ENCODE measurements around the gene CKS2.

The CKS2 gene

DNA sequence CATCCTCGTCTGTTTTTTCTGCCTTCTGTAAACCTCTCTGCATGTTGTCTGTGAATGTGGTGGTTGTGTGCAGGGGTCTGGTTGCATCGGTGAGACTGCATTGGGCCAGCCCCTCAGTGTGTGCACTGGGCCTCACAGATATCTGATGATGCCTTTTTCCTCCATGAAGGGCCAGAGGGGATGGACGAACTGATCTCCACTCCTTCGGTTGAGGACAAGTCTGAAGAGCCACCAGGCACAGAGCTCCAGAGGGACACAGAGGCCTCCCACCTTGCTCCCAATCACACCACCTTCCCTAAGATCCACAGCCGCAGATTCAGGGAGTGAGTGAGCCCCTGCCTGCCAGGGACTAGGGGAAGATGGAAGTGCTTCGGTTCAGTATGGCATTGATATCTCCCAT is 38.6 kb downstream of the CKS2 start:
- peaks cover 74 to 84% of the 10 kb centered on the region in 2 donors for H3K36me3 ChIP-seq (ENCODE audit: control insufficient read depth in 2 of 2, insufficient read depth in 2 of 2, low read length in 2 of 2)
- no peak overlapping the region for H3K9ac ChIP-seq (ENCODE audit: low read length in 2 of 2)
- H3K9me3 ChIP-seq (ENCODE audit: control insufficient read depth in 2 of 2, low read length in 2 of 2): no peaks in the 10 kb centered on the region
- H3K27me3 ChIP-seq (ENCODE audit: control insufficient read depth in 1 of 2, insufficient read depth in 2 of 2, low read length in 2 of 2): no peaks in the 10 kb centered on the region
- no peak overlapping the region for H3K4me3 ChIP-seq (ENCODE audit: low read length in 2 of 2)
- no peaks in the 10 kb centered on the region for H3K4me1 ChIP-seq (ENCODE audit: control insufficient read depth, insufficient read depth, low read length)
- no peak overlapping the region for H3K27ac ChIP-seq (ENCODE audit: low read length)

DNA sequence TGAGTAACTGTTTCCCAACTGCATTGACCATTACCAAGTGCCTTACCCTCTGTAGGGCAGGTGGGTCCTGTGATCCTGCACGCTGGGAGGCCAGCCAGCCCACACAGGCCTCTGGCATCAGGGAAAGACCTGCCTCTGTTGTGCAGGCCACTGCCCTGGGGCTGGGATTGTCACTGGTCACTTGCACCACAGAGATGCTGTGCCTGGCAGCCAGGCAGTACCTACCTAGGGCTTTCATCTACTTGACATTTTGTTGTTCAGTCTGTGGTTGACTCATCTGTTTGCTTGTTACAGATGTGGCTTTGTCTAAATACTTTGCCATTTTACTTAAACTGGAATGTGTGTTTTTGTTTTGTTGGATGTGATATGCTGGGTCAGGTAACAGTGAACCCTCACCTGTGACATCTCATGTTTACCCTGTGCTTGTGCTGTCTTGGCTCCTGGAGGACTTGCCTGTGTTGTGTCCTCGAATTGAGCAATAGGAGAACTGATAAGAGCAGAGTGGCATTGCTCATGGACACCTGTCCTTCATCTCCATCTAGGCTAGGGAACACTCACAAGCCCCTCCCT is 40.1 kb downstream of the CKS2 start:
- no peaks in the 10 kb centered on the region for H3K9me3 ChIP-seq (ENCODE audit: control insufficient read depth in 2 of 2, low read length in 2 of 2)
- H3K27ac ChIP-seq (ENCODE audit: low read length): no peak overlapping the region
- H3K27me3 ChIP-seq (ENCODE audit: control insufficient read depth in 1 of 2, insufficient read depth in 2 of 2, low read length in 2 of 2): no peaks in the 10 kb centered on the region
- no peaks in the 10 kb centered on the region for H3K4me1 ChIP-seq (ENCODE audit: control insufficient read depth, insufficient read depth, low read length)
- no peak overlapping the region for H3K4me3 ChIP-seq (ENCODE audit: low read length in 2 of 2)
- H3K36me3 ChIP-seq (ENCODE audit: control insufficient read depth in 2 of 2, insufficient read depth in 2 of 2, low read length in 2 of 2): peaks cover 75 to 79% of the 10 kb centered on the region in 2 donors
- H3K9ac ChIP-seq (ENCODE audit: low read length in 2 of 2): no peak overlapping the region

DNA sequence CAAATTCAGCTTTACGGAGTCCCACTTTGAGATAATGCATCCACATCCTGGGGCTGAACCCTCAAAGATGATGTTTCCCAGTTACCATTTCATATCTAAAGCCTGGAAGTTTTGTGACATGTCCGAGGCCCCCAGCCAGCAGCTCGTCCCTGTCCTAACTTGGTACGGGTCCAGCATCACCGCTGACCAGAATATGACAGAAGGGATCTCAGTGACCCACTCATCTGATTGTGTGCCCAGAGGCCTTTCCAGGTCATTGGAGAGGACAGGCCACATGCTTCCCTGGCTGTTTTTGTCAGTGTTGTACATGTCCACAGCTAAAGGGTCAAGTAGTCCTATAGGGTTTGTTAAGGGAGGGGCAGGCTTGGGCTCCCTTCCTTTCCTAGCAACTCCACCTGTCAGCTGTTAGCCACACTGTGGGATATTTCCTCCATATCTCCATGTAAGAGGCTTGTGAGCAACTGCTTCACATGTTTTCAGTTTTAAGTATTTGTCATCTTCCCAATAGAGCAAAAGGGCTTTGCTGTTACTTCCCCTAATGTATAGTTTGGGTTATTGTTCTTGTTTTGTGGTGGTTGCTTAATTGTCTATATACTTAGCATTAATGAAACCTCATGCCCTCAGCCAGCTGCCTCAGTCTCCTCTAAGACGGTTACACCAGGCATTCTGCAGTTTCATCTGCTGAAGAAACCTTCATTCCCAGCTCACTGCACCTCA is 40.7 kb downstream of the CKS2 start:
- Histone ChIP-seq H3K4me3 (ENCODE audit: low read length in 2 of 2) (no peak overlapping the region), H3K36me3 (ENCODE audit: control insufficient read depth in 2 of 2, insufficient read depth in 2 of 2, low read length in 2 of 2) (peaks cover 72 to 79% of the 10 kb centered on the region in 2 donors), H3K27ac (ENCODE audit: low read length) (no peak overlapping the region), H3K9ac (ENCODE audit: low read length in 2 of 2) (no peak overlapping the region), H3K9me3 (ENCODE audit: control insufficient read depth in 2 of 2, low read length in 2 of 2) (no peaks in the 10 kb centered on the region), H3K27me3 (ENCODE audit: control insufficient read depth in 1 of 2, insufficient read depth in 2 of 2, low read length in 2 of 2) (no peaks in the 10 kb centered on the region), H3K4me1 (ENCODE audit: control insufficient read depth, insufficient read depth, low read length) (no peaks in the 10 kb centered on the region)

DNA sequence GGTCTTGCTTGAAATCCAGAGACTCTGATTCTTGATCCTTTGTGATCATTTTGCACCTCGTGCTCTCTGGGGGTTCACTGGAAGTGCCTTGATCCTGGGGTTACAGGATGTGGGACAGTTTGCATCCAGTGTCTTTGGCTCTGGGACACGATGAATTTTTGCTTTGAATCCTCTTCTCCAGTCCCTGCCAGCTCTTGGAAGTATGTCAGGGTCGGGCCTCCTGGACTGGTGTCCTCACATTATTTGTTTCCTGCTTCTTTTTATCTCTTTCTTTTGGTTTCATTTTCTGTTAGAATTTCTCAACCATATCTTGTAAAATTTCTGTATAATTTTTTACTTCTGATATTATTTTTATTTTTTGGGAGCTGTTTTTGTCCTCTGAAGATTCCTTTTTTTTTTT is 41.5 kb downstream of the CKS2 start:
- Histone ChIP-seq H3K27ac (ENCODE audit: low read length) (no peak overlapping the region), H3K9me3 (ENCODE audit: control insufficient read depth in 2 of 2, low read length in 2 of 2) (no peaks in the 10 kb centered on the region), H3K4me3 (ENCODE audit: low read length in 2 of 2) (no peak overlapping the region), H3K27me3 (ENCODE audit: control insufficient read depth in 1 of 2, insufficient read depth in 2 of 2, low read length in 2 of 2) (no peaks in the 10 kb centered on the region), H3K36me3 (ENCODE audit: control insufficient read depth in 2 of 2, insufficient read depth in 2 of 2, low read length in 2 of 2) (peaks cover 70 to 83% of the 10 kb centered on the region in 2 donors), H3K9ac (ENCODE audit: low read length in 2 of 2) (no peak overlapping the region), H3K4me1 (ENCODE audit: control insufficient read depth, insufficient read depth, low read length) (no peaks in the 10 kb centered on the region)

DNA sequence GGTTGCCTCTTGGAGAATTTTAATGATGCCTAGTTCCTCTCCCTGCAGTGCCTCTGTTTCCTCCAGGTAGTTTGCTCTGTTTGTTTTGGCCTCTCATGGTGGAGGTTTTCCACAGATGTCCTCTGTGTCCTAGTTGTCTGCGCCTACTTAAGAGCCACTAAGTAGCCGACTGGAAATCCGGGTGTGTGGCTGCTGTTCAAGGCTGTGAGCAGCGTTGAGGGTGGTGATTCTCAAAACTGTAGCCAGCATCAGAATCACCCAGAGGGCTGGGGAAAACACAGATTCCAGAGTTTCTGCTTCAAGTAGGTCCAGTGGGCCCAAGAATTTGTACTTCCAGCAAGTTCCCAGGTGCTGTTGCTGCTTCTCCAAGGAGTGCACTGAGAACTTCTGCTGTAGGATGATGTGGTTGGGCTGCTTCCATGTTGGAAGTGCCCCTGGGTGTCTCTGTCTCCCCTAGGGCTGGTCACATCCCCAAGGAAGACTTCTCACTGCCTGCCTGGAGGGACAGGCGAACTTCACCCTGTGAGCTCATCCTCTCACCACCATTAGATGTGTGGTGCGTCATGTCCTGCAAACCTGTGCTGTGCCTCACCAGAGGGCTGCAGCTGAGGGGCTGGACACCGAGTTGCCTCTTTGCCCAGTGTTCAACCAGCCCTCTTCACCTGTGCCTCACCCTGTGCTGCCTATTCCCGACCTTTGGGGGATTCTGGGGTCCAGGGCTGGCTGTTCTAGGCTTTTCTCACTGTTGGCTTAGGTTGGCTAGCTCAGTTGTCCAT is 42.1 kb downstream of the CKS2 start:
- no peak overlapping the region for H3K27ac ChIP-seq (ENCODE audit: low read length)
- no peaks in the 10 kb centered on the region for H3K27me3 ChIP-seq (ENCODE audit: control insufficient read depth in 1 of 2, insufficient read depth in 2 of 2, low read length in 2 of 2)
- no peaks in the 10 kb centered on the region for H3K4me1 ChIP-seq (ENCODE audit: control insufficient read depth, insufficient read depth, low read length)
- no peaks in the 10 kb centered on the region for H3K9me3 ChIP-seq (ENCODE audit: control insufficient read depth in 2 of 2, low read length in 2 of 2)
- H3K36me3 ChIP-seq (ENCODE audit: control insufficient read depth in 2 of 2, insufficient read depth in 2 of 2, low read length in 2 of 2): peaks cover 73 to 84% of the 10 kb centered on the region in 2 donors
- no peak overlapping the region for H3K9ac ChIP-seq (ENCODE audit: low read length in 2 of 2)
- H3K4me3 ChIP-seq (ENCODE audit: low read length in 2 of 2): no peak overlapping the region

DNA sequence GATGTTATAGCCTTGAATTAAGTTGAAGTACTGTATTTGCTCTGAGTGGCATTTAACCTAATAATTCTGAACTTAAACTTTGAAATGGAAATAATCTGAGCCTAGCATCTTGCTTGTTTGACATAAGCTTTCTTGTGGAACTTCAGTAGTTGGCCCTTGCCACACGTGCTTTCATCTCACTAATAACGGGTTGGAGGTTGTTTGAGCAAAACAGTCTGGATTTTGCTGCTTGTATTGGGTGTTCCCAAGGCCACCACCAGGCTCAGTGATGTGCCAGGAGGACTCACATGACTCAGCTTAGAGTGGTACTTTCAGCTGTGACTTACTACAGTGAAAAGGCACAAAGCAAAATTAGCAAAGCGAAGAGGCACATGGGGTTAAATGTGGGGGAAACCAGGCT is 43.0 kb downstream of the CKS2 start:
- Histone ChIP-seq H3K9ac (ENCODE audit: low read length in 2 of 2) (no peak overlapping the region), H3K9me3 (ENCODE audit: control insufficient read depth in 2 of 2, low read length in 2 of 2) (no peaks in the 10 kb centered on the region), H3K27ac (ENCODE audit: low read length) (no peak overlapping the region), H3K27me3 (ENCODE audit: control insufficient read depth in 1 of 2, insufficient read depth in 2 of 2, low read length in 2 of 2) (no peaks in the 10 kb centered on the region), H3K4me3 (ENCODE audit: low read length in 2 of 2) (no peak overlapping the region), H3K36me3 (ENCODE audit: control insufficient read depth in 2 of 2, insufficient read depth in 2 of 2, low read length in 2 of 2) (peaks cover 73 to 84% of the 10 kb centered on the region in 2 donors), H3K4me1 (ENCODE audit: control insufficient read depth, insufficient read depth, low read length) (peaks cover under 1% of the 10 kb centered on the region)

DNA sequence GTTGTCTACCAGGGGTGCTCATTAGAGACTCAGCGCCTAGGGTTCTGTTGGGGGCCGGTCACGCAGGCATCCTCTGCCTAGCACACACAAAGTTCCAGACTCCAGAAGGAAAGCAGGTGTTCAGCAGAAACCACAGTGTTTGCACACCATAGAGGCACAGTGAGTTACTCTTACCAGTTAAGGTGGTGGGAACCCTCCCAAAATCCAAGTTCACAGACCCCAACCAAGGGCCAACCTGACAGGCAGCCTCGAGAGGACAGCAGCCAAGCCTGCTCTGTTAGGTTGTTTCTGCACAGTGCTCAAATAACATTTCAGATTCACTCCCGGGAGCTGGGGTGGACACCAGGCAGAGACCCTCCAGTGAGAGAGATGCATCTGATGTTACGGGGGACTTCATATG is 43.5 kb downstream of the CKS2 start:
- no peak overlapping the region for H3K9ac ChIP-seq (ENCODE audit: low read length in 2 of 2)
- H3K4me3 ChIP-seq (ENCODE audit: low read length in 2 of 2): no peak overlapping the region
- peaks cover 71 to 84% of the 10 kb centered on the region in 2 donors for H3K36me3 ChIP-seq (ENCODE audit: control insufficient read depth in 2 of 2, insufficient read depth in 2 of 2, low read length in 2 of 2)
- peaks cover 2% of the 10 kb centered on the region for H3K4me1 ChIP-seq (ENCODE audit: control insufficient read depth, insufficient read depth, low read length)
- no peaks in the 10 kb centered on the region for H3K9me3 ChIP-seq (ENCODE audit: control insufficient read depth in 2 of 2, low read length in 2 of 2)
- no peaks in the 10 kb centered on the region for H3K27me3 ChIP-seq (ENCODE audit: control insufficient read depth in 1 of 2, insufficient read depth in 2 of 2, low read length in 2 of 2)
- no peak overlapping the region for H3K27ac ChIP-seq (ENCODE audit: low read length)

DNA sequence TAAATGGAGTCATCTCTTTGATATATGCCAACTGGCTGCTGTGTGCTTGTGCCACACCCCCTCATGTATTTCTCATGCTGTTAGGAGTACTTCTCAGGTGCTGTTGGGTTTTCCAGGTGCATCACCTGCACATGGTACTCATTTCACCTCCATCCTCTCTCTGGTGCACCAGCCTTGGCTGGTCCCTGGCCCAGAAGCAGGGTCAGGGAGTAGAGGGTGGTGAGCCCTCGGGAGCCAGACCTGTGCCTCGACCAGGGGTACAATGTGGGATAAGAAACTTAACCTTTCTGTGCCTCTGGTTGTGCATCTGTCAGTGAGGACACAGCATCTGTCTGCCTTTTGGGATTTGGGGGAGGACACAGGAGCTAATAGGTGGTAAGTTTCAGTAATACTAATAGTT is 45.8 kb downstream of the CKS2 start:
- H3K4me1 ChIP-seq (ENCODE audit: control insufficient read depth, insufficient read depth, low read length): peaks cover 2% of the 10 kb centered on the region
- H3K36me3 ChIP-seq (ENCODE audit: control insufficient read depth in 2 of 2, insufficient read depth in 2 of 2, low read length in 2 of 2): peaks cover 68 to 80% of the 10 kb centered on the region in 2 donors
- H3K9ac ChIP-seq (ENCODE audit: low read length in 2 of 2): no peak overlapping the region
- no peaks in the 10 kb centered on the region for H3K9me3 ChIP-seq (ENCODE audit: control insufficient read depth in 2 of 2, low read length in 2 of 2)
- H3K27ac ChIP-seq (ENCODE audit: low read length): no peak overlapping the region
- no peak overlapping the region for H3K4me3 ChIP-seq (ENCODE audit: low read length in 2 of 2)
- H3K27me3 ChIP-seq (ENCODE audit: control insufficient read depth in 1 of 2, insufficient read depth in 2 of 2, low read length in 2 of 2): no peaks in the 10 kb centered on the region

DNA sequence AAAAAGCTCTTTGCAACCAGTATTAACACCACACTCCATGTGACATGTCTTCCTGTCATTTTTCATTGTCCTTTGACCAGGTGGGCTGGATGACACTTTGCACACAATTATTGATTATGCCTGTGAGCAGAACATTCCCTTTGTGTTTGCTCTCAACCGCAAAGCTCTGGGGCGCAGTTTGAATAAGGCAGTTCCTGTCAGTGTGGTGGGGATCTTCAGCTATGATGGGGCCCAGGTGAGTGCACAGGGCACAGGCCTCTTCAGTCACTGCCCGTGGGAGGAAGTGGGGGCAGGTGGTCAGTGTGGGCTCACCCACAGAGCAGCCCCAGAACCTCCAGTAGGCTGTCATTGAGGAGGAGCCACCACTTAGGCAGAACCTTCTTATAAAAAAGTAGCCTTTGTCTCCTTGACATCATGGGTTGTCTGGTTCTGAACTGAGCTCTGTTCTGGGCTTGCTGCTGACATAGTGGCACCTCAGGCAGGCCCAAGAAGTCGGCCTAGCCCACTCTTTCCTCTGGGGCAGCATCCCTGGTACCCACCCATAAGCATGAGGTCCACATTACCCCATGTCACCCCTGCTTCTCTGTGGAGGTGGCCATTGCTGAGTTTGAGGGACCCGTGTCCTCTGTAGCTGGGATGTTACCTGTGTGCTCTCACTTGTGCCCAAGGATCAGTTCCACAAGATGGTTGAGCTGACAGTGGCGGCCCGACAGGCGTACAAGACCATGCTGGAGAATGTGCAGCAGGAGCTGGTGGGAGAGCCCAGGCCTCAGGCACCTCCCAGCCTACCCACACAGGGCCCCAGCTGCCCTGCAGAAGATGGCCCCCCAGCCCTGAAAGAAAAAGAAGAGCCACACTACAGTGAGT is 46.6 kb downstream of the CKS2 start:
- no peaks in the 10 kb centered on the region for H3K27me3 ChIP-seq (ENCODE audit: control insufficient read depth in 1 of 2, insufficient read depth in 2 of 2, low read length in 2 of 2)
- no peaks in the 10 kb centered on the region for H3K9me3 ChIP-seq (ENCODE audit: control insufficient read depth in 2 of 2, low read length in 2 of 2)
- H3K27ac ChIP-seq (ENCODE audit: low read length): no peak overlapping the region
- H3K4me3 ChIP-seq (ENCODE audit: low read length in 2 of 2): no peak overlapping the region
- peaks cover 63 to 81% of the 10 kb centered on the region in 2 donors for H3K36me3 ChIP-seq (ENCODE audit: control insufficient read depth in 2 of 2, insufficient read depth in 2 of 2, low read length in 2 of 2)
- H3K4me1 ChIP-seq (ENCODE audit: control insufficient read depth, insufficient read depth, low read length): peaks cover 2% of the 10 kb centered on the region
- no peak overlapping the region for H3K9ac ChIP-seq (ENCODE audit: low read length in 2 of 2)

DNA sequence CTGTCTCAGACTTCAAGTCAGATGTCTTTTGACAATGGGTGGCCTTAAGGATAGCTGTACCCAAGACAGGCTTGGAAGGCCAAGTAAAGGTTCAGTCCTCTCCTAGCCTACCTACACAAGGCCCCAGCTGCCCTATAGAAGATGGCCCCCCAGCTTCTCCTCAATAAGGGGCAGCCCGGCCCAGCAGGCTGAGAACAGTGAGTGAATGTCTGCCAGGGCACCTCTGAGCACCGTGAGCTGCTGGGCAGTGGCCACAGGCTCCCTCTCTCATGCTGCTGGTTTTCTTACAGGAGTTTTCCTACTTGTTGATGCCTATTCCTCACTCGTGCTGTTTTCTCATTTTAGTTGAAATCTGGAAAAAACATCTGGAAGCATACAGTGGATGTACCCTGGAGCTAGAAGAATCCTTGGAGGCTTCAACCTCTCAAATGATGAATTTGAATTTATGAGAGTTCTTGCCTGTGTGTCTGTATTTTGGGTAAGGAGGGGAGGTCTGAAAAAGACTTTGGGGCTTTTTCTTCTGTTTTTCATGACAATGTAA is 47.5 kb downstream of the CKS2 start:
- no peak overlapping the region for H3K27ac ChIP-seq (ENCODE audit: low read length)
- no peak overlapping the region for H3K9ac ChIP-seq (ENCODE audit: low read length in 2 of 2)
- peaks cover 2% of the 10 kb centered on the region for H3K4me1 ChIP-seq (ENCODE audit: control insufficient read depth, insufficient read depth, low read length)
- H3K27me3 ChIP-seq (ENCODE audit: control insufficient read depth in 1 of 2, insufficient read depth in 2 of 2, low read length in 2 of 2): no peaks in the 10 kb centered on the region
- H3K4me3 ChIP-seq (ENCODE audit: low read length in 2 of 2): no peak overlapping the region
- H3K9me3 ChIP-seq (ENCODE audit: control insufficient read depth in 2 of 2, low read length in 2 of 2): no peaks in the 10 kb centered on the region
- peaks cover 58 to 76% of the 10 kb centered on the region in 2 donors for H3K36me3 ChIP-seq (ENCODE audit: control insufficient read depth in 2 of 2, insufficient read depth in 2 of 2, low read length in 2 of 2)
